ENCODE results near the gene BEND5. TPM values are rescaled to one million over a fixed set of nuclear protein-coding genes. Genes with fewer than 3 reads are reported as not detected.

Gene BEND5
- total and polyA plus RNA-seq, 2 experiments from 2014 or later, result not detected

DNA sequence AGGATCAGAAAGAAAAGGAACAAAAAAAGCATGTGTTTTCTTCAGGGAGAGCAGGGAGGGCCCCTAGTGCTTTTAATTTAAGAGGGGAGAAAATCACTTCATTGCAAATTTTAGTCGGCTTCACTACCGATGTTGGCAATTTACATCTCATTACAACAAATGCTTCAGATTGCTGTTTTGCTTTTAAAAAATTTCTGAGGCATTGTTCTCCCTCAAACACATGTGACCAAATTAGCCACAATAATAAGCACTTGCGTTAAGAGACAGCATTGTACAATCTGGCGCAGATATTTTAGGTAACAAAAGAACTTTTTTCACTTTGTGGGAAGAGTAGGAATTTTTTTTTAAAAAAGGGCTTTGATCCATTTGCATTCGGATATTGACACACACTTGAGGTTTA lies 29.8 kb downstream of the BEND5 start:
- Histone ChIP-seq H3F3A (ENCODE audit: insufficient read depth) (no peaks in the 10 kb centered on the region), H3K36me3 (ENCODE audit: low read depth) (no peaks in the 10 kb centered on the region), H4K20me1 (ENCODE audit: insufficient read depth) (no peaks in the 10 kb centered on the region), H3K27ac (no peak overlapping the region), H3K4me3 (no peak overlapping the region), H3K27me3 (replicated peaks; ENCODE audit: insufficient read depth) (0 out of 2 replicates have a peak, but pooled peaks cover 4% of the 10 kb centered on the region), H3K79me2 (ENCODE audit: insufficient read depth) (no peaks in the 10 kb centered on the region), H3K4me2 (ENCODE audit: unreplicated experiment) (no peak overlapping the region), H3K9me2 (ENCODE audit: insufficient read depth) (no peaks in the 10 kb centered on the region), H3K4me1 (ENCODE audit: insufficient read depth) (no peaks in the 10 kb centered on the region), H3K9me3 (ENCODE audit: low read depth) (no peaks in the 10 kb centered on the region), H2AFZ (no peak overlapping the region), H3K9ac (no peak overlapping the region)
- DNase-seq, result no peak
- in situ Hi-C loops (cut with MboI), result no loop called here
- 40 to 42% methylated on average over 5 of the region's 5 CpGs for WGBS, 2 experiments (ENCODE audit: low coverage in 1 of 2, low lambda C conversion rate in 2 of 2, missing lambda C conversion rate in 2 of 2)
- TF ChIP-seq EZH2 (IDR thresholded peaks at IDR 0.05; ENCODE audit: insufficient read depth, poor library complexity, severe bottlenecking) (no peak), EZH2phosphoT487 (IDR thresholded peaks at IDR 0.05; ENCODE audit: insufficient read depth, low read depth) (no peak)

DNA sequence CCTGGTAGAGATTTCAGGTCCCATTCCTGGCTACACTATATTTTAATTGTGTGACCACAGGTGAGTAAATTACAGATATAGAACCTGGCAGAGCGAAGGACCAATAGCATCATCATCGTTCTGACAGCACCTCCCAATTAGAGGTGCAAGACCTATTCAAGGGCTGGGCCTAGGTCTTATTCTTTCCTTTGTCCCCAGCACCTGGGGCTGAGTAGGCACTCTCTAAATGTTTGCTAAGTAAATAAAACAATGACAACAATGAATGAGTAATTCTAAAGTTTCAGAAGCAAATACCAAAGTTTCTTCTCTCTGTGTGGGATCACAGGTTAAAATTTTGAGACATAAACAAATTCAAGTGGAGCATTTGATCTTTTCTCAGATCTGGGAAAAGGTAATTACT lies 32.7 kb downstream of the BEND5 start:
- Histone ChIP-seq H4K20me1 (ENCODE audit: insufficient read depth) (no peaks in the 10 kb centered on the region), H2AFZ (no peak overlapping the region), H3K4me3 (no peak overlapping the region), H3K9me2 (ENCODE audit: insufficient read depth) (no peaks in the 10 kb centered on the region), H3F3A (ENCODE audit: insufficient read depth) (no peaks in the 10 kb centered on the region), H3K4me1 (ENCODE audit: insufficient read depth) (no peaks in the 10 kb centered on the region), H3K9me3 (ENCODE audit: low read depth) (no peaks in the 10 kb centered on the region), H3K36me3 (ENCODE audit: low read depth) (no peaks in the 10 kb centered on the region), H3K79me2 (ENCODE audit: insufficient read depth) (no peaks in the 10 kb centered on the region), H3K9ac (no peak overlapping the region), H3K27ac (no peak overlapping the region), H3K4me2 (ENCODE audit: unreplicated experiment) (no peak overlapping the region), H3K27me3 (replicated peaks; ENCODE audit: insufficient read depth) (0 out of 2 replicates have a peak, but pooled peaks cover 4% of the 10 kb centered on the region)
- TF ChIP-seq EZH2 (IDR thresholded peaks at IDR 0.05; ENCODE audit: insufficient read depth, poor library complexity, severe bottlenecking), result no peak
- no peak for TF ChIP-seq EZH2phosphoT487 (IDR thresholded peaks at IDR 0.05; ENCODE audit: insufficient read depth, low read depth)
- DNase-seq, result no peak
- WGBS, 2 experiments (ENCODE audit: low coverage in 1 of 2, low lambda C conversion rate in 2 of 2, missing lambda C conversion rate in 2 of 2), result 66 to 71% methylated on average over 2 of the region's 2 CpGs
- in situ Hi-C loops (cut with MboI), result no loop called here

DNA sequence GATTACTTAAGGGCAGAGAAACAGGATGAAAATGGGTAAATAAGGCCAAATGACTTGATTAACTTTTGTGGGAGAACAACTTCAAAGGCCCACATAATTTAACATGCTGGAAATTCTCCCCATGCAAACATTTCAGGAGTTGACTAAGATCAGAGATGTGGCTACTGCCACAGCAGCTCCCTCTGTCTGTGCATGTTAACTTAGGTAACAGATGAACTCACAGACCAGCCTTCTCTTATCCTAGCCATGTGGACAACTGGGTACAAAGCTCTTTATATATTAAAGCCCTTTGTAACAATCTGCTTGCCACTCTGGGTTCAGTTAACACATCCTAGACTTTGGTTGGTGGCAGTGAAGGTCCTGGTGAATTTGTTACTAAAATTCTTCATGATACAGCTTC lies 33.2 kb downstream of the BEND5 start:
- DNase-seq, result no peak
- Histone ChIP-seq H3K27me3 (replicated peaks; ENCODE audit: insufficient read depth) (0 out of 2 replicates have a peak, but pooled peaks cover 4% of the 10 kb centered on the region), H3K9ac (no peak overlapping the region), H3K4me2 (ENCODE audit: unreplicated experiment) (no peak overlapping the region), H3K9me3 (ENCODE audit: low read depth) (no peaks in the 10 kb centered on the region), H3K4me3 (no peak overlapping the region), H3K9me2 (ENCODE audit: insufficient read depth) (no peaks in the 10 kb centered on the region), H4K20me1 (ENCODE audit: insufficient read depth) (no peaks in the 10 kb centered on the region), H3K4me1 (ENCODE audit: insufficient read depth) (no peaks in the 10 kb centered on the region), H3K36me3 (ENCODE audit: low read depth) (no peaks in the 10 kb centered on the region), H3K27ac (no peak overlapping the region), H3F3A (ENCODE audit: insufficient read depth) (no peaks in the 10 kb centered on the region), H2AFZ (no peak overlapping the region), H3K79me2 (ENCODE audit: insufficient read depth) (no peaks in the 10 kb centered on the region)
- TF ChIP-seq EZH2phosphoT487 (IDR thresholded peaks at IDR 0.05; ENCODE audit: insufficient read depth, low read depth) (no peak), EZH2 (IDR thresholded peaks at IDR 0.05; ENCODE audit: insufficient read depth, poor library complexity, severe bottlenecking) (no peak)
- in situ Hi-C loops (cut with MboI), result no loop called here

DNA sequence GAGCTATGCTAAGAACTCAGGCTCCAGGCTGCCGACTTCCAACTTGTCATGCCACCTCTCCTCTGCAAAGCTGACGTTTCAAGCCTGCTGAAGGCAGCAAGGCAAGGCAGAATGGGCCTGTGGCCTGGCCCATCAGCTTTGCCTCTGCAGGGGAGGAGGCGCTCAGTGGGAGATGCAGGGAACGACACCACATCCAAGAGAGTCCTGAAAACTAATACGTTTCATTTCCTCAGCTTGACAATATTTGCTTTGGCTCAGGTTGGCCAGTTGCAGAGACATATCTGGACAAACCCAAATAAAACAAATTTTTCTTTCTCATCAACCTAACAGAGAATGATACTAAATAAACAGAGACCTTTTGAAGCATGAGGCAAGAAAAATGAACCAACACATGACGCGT lies 35.3 kb downstream of the BEND5 start:
- TF ChIP-seq EZH2 (IDR thresholded peaks at IDR 0.05; ENCODE audit: insufficient read depth, poor library complexity, severe bottlenecking) (no peak), EZH2phosphoT487 (IDR thresholded peaks at IDR 0.05; ENCODE audit: insufficient read depth, low read depth) (no peak)
- Histone ChIP-seq H3K4me3 (no peak overlapping the region), H3K9ac (no peak overlapping the region), H3K9me3 (ENCODE audit: low read depth) (no peaks in the 10 kb centered on the region), H3K4me2 (ENCODE audit: unreplicated experiment) (no peak overlapping the region), H3K36me3 (ENCODE audit: low read depth) (no peaks in the 10 kb centered on the region), H2AFZ (no peak overlapping the region), H3K79me2 (ENCODE audit: insufficient read depth) (no peaks in the 10 kb centered on the region), H3F3A (ENCODE audit: insufficient read depth) (no peaks in the 10 kb centered on the region), H4K20me1 (ENCODE audit: insufficient read depth) (no peaks in the 10 kb centered on the region), H3K27ac (no peak overlapping the region), H3K27me3 (replicated peaks; ENCODE audit: insufficient read depth) (no peaks in the 10 kb centered on the region), H3K4me1 (ENCODE audit: insufficient read depth) (no peaks in the 10 kb centered on the region), H3K9me2 (ENCODE audit: insufficient read depth) (no peaks in the 10 kb centered on the region)
- DNase-seq, result no peak
- 64 to 76% methylated on average over 7 of the region's 7 CpGs for WGBS, 2 experiments (ENCODE audit: low coverage in 1 of 2, low lambda C conversion rate in 2 of 2, missing lambda C conversion rate in 2 of 2)
- in situ Hi-C loops (cut with MboI), result no loop called here

DNA sequence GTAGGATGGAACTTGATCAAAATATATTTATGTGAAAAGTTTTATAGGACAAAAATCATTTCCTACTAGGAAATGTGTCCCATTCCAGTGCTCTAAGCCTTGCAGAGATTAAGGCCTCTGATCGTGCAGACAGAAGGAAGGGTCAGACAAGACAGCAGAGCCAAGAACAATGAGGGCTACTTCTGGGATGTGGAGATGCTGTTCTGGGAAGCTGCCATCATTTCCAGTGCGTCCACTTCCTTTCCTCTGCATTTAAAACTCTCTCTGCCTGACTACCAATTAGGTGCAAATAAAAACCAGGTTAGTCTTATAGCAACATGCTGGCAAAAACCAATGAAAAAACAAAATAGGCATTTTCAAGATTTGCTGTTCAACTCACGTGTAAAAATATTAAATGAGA lies 36.1 kb downstream of the BEND5 start:
- Histone ChIP-seq H3K4me1 (ENCODE audit: insufficient read depth) (no peaks in the 10 kb centered on the region), H3F3A (ENCODE audit: insufficient read depth) (no peaks in the 10 kb centered on the region), H3K9me2 (ENCODE audit: insufficient read depth) (no peaks in the 10 kb centered on the region), H4K20me1 (ENCODE audit: insufficient read depth) (no peaks in the 10 kb centered on the region), H3K9me3 (ENCODE audit: low read depth) (no peaks in the 10 kb centered on the region), H3K79me2 (ENCODE audit: insufficient read depth) (no peaks in the 10 kb centered on the region), H3K27me3 (replicated peaks; ENCODE audit: insufficient read depth) (no peaks in the 10 kb centered on the region), H3K27ac (no peak overlapping the region), H3K36me3 (ENCODE audit: low read depth) (no peaks in the 10 kb centered on the region), H2AFZ (no peak overlapping the region), H3K4me3 (no peak overlapping the region), H3K9ac (no peak overlapping the region), H3K4me2 (ENCODE audit: unreplicated experiment) (no peak overlapping the region)
- in situ Hi-C loops (cut with MboI), result no loop called here
- WGBS, 2 experiments (ENCODE audit: low coverage in 1 of 2, low lambda C conversion rate in 2 of 2, missing lambda C conversion rate in 2 of 2), result 26 to 36% methylated on average over 3 of the region's 3 CpGs
- TF ChIP-seq EZH2 (IDR thresholded peaks at IDR 0.05; ENCODE audit: insufficient read depth, poor library complexity, severe bottlenecking) (no peak), EZH2phosphoT487 (IDR thresholded peaks at IDR 0.05; ENCODE audit: insufficient read depth, low read depth) (no peak)
- DNase-seq, result no peak

All from GM23248 (cell line).